ENCODE results near the gene FOLH1.
"Not testable (repeated sequence)": the region's sequence is repeated elsewhere in the genome, so short reads cannot be mapped to it uniquely, and the experiment has no call there.

Gene FOLH1

DNA sequence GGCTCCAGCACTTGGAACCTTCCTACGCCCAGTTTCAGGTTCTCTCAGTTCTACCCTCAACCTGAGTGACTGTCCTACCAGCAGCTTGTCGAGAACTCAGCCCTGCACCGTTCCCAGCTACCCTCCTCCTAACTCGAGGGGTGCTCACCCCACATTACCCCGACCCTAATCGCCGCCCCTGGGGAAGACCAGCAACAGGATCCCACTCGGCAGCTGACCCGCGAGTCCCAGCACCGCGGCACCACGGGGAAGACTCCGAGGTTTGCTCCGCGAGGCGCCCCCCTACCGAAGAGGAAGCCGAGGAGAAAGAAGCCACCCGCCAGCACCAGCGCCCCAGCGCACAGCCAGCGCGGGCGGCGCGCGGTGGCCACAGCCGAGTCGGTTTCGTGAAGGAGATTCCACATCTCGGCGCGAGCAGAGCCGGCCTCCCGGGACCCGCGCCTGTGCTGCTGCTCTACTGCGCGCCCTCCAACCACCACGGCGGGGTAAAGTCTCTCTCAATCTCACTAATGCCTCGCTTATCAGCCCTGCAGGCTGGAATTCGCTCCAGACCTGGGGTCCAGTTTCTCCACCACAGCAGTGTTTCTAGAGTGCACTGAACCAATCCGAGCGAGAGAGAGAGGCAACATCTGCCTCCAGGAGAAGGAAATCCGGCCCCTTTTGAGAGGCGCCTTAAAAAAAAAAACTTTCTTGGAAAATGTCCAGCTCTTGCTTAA is at the start of gene FOLH1:
Gene FOLH1 (minus strand): TSS at position 597 of the 716 bp plus-strand sequence. CDS start 193 bp downstream, at position 404.
- DNase-seq (ENCODE audit: low spot score): no peak

DNA sequence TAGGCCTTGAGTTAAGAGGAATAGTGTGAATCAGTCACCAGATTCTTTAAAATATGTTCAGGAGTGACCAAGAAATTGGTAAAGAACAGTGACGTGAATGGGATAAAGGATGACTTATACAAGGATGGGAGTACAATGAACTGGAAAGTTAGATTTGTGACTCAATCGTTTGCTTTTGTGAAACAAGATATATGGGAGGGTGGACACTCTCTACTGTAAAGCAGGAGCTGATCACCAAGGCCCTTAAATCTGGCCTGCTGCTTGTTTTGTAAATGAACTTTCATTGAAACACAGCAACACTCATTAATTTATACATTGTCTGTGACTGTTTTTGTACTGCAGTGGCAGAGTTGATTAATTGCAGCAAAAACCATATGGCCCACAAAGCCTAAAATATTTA is 46.7 kb upstream of the FOLH1 start:
- DNase-seq (ENCODE audit: low spot score): not testable (repeated sequence)

- not testable (repeated sequence) for DNase-seq (ENCODE audit: low spot score)
Observed at GRCh38 chr11:49251212-49251611, 42.8 kb upstream of the FOLH1 start.

DNA sequence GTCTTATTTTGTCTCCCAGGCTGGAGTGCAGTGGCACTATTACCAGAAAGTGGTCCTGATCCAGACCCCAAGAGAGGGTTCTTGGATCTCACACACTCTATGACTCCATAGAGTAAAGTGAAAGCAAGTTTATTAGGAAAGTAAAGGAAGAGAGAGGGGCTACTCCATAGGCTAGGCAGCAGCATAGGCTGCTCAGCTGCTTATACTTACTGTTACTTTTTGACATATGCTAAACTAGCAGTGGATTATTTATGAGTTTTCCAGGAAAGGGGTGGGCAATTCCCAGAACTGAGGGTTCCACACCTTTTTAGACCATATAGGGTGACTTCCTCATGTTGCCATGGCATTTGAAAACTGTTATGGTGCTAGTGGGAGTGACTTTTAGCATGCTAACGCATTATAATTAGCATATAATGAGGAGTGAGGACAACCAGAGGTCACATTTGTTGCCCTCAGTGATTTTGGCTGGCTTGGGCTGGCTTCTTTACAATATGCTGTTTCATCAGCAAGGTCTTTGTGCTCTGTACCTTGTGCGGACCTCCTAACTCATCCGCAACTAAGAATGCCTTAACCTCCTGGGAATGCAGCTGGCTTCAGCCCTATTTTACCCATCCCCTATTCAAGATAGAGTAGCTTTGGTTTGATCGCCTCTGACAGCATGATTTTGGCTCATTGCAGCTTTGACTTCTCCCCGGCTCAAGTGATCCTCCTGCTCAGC is 42.2 kb upstream of the FOLH1 start:
- not testable (repeated sequence) for DNase-seq (ENCODE audit: low spot score)

DNA sequence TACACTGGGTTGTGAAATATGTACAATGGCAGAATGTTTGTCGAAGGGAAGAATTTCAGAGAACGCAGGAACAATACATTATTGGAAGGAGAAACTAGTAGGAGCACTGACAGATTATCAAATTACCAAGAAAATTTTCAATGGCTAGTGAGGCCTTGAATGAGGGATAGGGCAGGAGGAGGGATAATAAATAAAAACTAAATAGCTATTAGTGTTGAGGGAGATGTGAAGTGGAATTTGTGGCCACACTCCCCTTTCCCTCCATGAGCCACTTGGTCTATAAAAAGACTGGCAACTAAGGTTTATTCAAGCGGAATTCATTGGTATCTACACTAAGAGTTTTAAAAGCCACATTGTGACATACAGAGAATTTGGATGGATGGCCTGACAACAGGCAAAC is 41.0 kb upstream of the FOLH1 start:
- DNase-seq (ENCODE audit: low spot score): not testable (repeated sequence)

GRCh38 chr11:49233685-49234084 is 25.3 kb upstream of the FOLH1 start:
- not testable (repeated sequence) for DNase-seq (ENCODE audit: low spot score)

GRCh38 chr11:49233019-49233418 is 24.6 kb upstream of the FOLH1 start:
- DNase-seq (ENCODE audit: low spot score): not testable (repeated sequence)

DNA sequence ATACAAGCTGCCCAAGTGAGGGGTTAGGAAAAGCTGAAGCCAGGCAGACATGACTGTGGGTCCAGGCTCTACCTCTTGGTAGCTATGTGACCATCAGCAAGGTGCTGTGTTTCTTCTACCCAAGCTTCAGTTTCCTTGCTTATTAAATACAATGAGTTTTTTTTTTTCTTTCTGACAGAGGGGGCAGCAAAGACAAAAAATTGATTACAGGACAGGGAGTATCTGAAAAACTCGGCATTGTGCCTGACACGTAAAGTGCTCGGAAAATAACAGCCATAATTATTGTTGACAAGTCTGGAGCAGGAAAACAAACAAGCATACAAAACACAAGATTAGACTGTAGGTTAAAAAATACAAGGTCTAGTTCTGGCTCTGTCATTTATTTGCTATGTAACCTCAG is 23.3 kb upstream of the FOLH1 start:
- DNase-seq (ENCODE audit: low spot score): not testable (repeated sequence)

DNA sequence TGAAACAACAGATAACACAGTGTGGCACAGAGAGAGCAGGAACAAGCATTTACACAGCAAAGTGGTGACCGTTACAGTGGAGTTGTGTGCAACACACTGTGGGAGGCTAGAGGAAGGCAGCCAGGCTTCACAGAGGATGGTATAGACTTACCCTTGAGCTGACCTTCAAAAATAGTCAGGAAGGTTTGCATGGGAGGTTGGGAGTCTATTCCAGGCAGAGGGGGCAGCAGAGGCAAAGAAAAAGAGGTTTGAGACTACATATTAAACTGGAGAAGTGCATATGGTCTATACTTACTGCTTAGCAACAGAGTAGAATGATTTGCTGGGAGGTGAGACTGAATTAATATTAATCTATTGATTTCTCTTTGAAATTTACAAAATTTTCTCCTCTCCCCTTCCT is 22.1 kb upstream of the FOLH1 start:
- not testable (repeated sequence) for DNase-seq (ENCODE audit: low spot score)

GRCh38 chr11:49230001-49230400 is 21.6 kb upstream of the FOLH1 start:
- not testable (repeated sequence) for DNase-seq (ENCODE audit: low spot score)

GRCh38 chr11:49229136-49229535 is 20.7 kb upstream of the FOLH1 start:
- not testable (repeated sequence) for DNase-seq (ENCODE audit: low spot score)

DNA sequence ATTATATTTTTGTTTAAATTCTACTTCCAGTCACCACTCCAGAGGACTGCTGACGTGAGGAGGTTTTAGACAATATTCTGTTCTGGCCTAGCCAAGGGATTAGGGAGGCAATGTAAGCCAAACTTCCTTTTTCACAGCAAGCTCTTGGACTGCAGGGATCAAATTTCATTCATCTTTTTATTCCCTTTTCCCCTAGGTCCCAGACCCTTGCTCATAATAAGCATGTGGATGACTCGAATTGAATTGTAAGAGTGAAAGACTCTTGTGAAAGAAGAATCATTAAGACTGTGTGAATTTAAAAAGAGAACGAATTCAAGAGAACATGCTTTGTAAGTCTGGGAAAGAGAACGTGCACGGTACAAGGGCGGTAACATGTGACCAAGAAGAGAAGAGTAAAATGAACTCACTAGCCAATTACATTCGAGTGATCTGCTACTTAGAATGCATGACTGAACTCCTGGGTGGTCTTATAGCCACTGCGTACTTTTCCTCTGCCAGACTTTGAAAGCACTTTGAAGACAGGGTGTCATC is 16.9 kb upstream of the FOLH1 start:
- not testable (repeated sequence) for DNase-seq (ENCODE audit: low spot score)

GRCh38 chr11:49221112-49221511 is 12.7 kb upstream of the FOLH1 start:
- DNase-seq (ENCODE audit: low spot score): no peak

DNA sequence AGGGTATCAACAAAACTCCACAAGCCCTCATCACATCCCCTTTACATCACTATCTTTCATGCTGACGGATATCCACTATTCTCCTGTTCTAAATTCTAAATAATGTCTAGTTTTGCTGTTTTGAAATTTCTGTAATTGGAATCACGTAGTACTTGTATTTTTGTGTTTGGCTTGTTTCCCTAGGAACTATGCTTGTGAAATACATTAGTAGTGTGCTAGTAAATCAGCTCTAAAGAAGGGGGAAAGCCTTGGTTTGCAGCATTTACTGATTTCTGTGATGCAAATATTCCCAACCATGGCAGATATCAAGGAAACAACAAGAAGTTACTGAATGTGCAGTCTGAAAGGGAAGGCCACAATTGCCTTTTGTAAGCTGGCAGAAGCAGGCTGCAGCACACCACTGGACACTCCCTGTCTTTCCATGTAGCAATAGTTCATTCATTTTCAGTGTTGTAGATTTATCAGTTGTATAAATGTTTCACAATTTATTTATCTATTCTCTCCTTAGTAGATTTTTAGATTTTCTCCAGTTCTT is 4.7 kb upstream of the FOLH1 start:
- no peak for DNase-seq (ENCODE audit: low spot score)

- not testable (repeated sequence) for DNase-seq (ENCODE audit: low spot score)
Observed at GRCh38 chr11:49206999-49207398, 1.4 kb downstream of the FOLH1 start.

DNA sequence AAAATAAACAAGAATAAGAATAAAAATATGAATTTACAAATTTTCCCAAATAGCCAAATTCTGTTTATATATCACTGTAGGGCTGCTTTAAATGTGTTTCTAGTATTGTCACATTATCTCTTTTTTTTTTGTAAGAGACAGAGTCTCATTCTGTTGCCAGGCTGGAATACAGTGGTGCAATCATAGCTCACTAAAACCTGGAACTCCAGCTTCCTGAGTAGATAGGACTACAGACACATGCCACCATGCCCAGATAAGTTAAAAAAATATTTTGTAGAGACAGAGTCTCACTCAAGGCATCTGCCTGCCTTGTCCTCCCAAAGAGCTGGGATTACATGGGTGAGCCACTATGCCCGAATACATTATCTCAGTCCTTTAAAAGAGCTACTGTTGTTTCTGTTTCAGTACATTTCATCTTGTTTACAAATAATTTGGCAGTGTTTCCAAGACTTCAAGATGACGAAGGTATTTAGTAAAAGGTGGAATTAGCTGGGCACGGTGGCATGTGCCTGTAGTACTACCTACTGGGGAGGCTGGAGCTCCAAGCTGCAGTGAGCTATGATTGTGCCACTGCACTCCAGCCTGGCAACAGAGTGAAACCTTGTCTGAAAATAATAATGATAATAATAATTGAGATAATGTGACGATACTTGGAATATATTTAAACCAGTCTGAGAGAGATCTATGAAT is 6.0 kb downstream of the FOLH1 start:
- DNase-seq (ENCODE audit: low spot score): no peak

DNA sequence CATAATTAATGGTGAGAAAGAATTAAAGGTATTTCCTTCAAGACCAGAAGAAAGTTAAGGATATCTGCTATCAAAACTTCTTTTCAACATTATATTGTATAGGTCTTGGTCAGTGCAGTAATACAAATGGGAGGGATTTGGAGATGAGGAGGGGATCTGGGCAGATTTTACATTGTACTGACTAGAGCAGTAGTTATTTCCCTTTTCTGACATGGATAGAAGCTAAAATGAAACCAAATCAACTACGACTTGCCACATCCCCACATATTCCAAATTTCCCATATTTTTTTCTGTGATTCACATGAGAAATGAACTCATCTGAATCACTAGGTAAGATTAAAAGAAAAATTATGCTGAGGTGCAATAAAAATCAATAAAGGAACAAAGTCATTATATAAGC is 11.6 kb downstream of the FOLH1 start:
- DNase-seq (ENCODE audit: low spot score): not testable (repeated sequence)

GRCh38 chr11:49196002-49196401 is 12.4 kb downstream of the FOLH1 start:
- DNase-seq (ENCODE audit: low spot score): not testable (repeated sequence)

- DNase-seq (ENCODE audit: low spot score): not testable (repeated sequence)
Observed at GRCh38 chr11:49190287-49190686, 18.1 kb downstream of the FOLH1 start.

DNA sequence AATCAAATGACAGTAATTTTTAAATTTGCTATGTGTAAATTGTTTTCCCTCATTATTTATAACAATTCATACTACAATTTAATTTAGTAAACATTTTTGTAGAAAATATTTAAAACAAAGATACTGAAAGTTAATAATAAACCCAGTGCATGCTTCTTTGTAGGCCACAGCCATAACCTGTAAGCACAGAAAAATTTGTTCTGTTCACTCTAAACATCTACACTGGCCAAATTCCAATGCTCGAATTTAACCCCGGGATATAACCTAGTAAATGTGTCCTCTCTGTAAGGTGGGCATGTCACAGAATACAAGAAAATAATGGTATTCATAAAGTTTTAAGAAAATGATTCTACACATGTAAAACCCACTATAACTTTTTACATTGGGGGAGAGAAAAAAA is 22.2 kb downstream of the FOLH1 start:
- DNase-seq (ENCODE audit: low spot score): not testable (repeated sequence)

DNA sequence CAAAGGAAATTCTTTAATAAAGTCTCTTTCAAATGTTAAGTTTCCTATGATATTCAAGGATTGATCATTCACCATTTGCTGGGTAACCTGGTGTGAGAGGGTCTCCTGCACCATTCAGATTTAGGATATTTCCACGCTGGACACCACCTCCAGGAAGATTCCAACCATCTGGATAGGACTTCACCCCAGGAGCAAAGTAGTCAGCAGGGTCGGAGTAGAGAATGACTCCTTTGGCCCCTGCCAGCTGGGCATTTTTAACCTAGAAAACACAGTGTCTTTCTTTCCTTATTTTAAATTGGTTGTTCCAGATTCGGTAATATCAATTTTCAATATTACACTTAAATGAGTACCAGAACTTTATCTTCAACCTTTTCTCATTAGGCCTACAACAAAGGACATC is 22.8 kb downstream of the FOLH1 start:
- not testable (repeated sequence) for DNase-seq (ENCODE audit: low spot score)

DNA sequence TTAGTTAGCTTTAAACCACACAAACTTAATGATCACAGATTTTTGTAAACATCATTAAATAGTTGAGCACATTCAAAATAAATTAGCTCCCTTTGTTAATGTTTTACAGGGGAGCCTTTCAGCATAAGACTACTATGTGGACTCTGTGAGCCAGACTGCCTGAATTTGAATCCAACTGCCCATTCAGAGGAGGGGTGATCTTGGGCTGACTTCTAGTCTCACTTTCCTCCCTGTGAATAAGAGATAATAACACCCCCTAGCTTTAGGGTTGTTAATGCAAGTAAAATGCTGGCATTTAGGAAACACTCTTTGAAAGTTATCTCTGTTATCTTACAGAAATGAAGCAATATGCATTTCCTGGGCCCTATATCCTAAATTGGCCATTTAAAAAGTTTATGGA is 23.6 kb downstream of the FOLH1 start:
- DNase-seq (ENCODE audit: low spot score): not testable (repeated sequence)
